DMS 273 treated with DMSO at 0.1 percent for 48 hours (cell line): ENCODE results near the gene LYSMD4.

Source experiments
- DNase-seq: peaks from one replicate; lab custom pipeline; 2025; lab: John Stamatoyannopoulos, UW

The LYSMD4 gene

DNA sequence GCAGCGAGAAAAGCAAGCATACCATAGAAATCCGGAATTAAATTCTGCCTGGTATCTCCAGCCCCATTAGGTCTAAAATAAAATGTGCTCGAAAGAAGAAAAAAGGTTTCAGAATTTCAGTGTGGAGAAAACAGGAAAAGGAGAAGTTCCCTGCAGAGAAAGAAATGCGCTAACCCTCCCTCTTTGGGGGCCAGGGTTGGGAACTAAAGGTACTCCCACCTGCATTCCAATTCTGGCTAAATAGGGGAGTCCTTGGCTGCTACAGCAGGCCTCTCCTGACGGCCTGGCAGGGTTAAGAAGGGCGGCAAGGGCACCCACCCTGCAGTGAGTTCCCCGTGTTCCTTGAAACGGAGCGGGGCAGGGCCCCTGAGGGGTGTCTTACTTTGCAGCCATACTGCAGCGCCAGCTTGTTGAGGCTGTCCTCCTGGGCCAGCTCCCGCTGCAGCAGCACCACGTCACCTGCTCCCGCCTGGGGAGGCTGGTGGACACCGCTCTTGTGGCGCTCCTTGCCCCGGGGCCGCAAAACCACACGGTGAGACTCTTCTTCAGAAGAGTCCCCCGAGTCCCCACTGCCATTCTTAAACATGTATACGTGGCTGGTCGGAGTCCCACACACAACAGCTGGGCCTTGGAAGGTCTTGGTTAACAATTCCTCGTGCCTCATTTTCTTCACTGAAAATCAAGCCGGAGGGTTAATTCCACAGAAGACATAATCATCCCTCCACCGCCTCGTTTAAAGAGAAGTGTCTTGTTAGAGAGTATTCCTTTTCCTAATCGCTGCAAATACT, 1.7 kb downstream of the LYSMD4 start:
- DNase-seq = no peak

DNA sequence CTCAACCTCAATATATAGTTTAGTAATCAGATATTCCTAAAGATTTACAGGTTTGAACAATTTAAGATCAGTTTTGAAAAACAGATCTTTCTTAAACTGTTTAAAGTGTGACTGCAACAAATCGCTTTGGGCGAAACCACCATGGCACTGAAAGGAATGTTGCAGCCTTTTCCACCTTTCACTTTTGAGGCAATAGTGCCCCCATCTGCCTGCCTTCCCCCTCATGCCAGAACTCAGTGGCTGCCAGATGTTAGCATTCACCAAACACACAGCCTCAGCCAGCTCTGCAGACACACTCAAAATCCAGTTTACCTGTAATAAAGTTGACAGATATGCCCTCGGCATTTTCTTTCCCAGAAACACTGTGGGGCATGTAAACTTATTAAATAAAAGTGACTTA, 3.3 kb downstream of the LYSMD4 start:
- DNase-seq = no peak

DNA sequence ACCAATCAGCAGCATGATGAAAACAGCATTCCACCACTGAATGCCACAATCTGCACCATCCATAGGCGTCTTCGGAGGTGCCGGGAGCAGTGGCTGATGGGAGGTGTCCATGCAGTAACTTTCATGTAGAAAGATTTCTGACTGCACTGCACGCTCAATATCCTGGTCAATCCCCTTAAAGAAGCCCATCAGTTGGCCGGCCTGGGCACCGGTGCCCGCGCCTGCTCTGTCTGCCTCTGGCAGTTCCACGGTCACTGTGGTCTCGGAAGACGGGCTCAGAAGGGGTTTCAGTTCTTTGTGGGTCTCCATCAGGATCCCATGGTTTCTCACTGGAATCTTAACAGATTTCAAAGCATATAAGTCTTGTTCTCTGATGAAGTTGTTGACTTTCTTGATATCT, 3.9 kb downstream of the LYSMD4 start:
- DNase-seq = no peak

DNA sequence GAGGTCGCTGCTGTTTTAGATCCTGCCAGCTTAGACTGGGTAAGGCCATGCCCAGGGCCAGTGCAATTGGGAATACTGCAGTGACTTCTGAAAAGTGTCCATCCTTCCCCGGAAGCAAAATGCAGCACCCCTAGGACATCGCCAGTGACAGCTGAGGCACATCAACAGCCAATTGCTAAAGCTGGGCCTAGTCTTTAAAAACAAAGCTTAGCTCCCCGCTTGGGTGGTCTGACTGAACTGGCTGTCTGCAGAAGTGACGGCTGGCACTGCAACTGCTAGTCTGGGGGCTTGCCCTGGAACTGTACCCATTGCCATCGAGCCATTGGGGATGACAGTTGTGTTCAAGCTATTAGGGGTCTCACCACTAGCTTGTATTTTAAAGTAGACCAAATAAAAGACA, 4.3 kb downstream of the LYSMD4 start:
- DNase-seq = no peak

DNA sequence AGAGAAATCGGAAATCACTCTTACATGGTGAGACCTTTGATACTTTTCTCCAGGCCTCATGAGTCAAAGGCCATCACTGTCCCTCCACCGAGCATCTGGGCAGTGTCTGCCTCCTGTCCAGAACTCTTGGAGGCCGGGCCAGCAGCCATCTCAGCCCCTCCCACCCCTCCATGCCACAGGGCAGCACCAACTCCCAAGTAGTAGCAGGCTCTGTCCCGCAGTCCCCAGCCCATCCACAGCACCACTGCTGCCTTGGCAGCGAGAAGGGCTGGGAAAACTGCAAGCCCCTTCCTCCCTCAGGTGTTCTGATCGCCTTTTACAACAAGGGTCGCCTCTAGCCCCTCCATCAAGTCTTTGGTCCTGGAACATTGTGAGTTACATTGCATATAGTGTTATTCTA, 5.5 kb downstream of the LYSMD4 start:
- DNase-seq = no peak

DNA sequence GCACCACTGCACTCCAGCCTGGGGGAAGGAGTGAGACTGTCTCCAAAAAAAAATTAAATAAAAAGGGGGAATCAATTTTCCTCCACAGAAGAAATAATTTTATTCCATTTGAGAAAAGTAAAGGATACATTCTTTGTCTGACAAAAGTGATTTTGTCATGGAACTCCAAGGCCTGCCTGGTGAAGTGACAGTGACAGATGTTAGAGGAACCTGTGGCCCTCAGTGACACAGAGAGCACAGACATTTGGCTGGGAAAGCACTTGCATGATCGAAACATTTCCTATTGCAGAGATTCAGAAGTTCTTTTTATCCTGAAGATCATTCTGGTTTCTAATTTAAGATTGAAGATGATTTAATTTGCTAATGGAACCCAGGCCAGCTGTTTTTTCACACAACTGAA, 5.9 kb downstream of the LYSMD4 start:
- DNase-seq = no peak

- DNase-seq = no peak
Observed at GRCh38 chr15:99726333-99726732, 6.9 kb downstream of the LYSMD4 start.

- DNase-seq = no peak
Observed at GRCh38 chr15:99722406-99722805, 10.8 kb downstream of the LYSMD4 start.

DNA sequence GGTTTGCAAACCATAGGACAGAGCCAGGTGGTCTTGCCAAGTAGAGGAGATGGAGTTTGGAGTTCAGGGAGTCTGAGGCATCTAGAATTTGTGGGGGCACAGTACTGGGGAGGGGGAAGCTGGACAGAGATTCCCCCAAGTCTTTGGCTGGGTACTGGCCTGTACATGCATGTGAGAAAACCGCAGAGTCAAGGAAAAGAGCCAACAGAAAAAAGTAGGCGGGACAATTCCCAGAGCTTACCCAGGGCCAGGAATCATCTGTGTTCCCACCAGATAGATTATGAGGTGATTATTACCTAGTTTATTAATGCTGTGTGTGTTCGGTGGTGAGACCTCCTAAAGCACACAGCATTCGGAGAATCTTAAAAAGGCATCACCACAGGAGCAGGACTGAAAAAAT, 11.3 kb downstream of the LYSMD4 start:
- no peak for DNase-seq

- DNase-seq = no peak
Observed at GRCh38 chr15:99721104-99721778, 12.0 kb downstream of the LYSMD4 start.

GRCh38 chr15:99720533-99720932, 12.7 kb downstream of the LYSMD4 start:
- no peak for DNase-seq

DNA sequence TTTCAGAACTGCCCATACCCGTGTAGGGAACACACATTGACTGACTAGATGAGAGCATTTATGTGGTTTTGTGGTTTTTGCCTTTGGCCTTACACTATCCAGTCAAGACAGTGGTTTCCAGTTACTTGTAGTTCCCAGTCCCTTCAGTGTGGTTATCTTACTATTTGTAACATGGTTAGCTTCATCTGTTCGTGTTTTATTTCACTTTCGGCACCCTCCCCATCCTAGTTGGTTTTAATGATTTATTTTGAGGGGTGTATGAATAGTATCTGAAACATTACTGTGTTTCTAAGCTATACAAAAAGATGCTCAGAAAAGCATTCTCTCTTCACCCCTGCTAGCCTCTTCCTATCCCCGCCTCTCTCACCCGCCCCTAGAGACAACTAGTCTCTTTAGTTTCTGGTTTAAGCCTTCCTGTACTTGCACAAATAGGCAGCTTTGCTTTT, 14.1 kb downstream of the LYSMD4 start:
- DNase-seq = no peak

- no peak for DNase-seq
Observed at GRCh38 chr15:99718421-99718820, 14.8 kb downstream of the LYSMD4 start.

DNA sequence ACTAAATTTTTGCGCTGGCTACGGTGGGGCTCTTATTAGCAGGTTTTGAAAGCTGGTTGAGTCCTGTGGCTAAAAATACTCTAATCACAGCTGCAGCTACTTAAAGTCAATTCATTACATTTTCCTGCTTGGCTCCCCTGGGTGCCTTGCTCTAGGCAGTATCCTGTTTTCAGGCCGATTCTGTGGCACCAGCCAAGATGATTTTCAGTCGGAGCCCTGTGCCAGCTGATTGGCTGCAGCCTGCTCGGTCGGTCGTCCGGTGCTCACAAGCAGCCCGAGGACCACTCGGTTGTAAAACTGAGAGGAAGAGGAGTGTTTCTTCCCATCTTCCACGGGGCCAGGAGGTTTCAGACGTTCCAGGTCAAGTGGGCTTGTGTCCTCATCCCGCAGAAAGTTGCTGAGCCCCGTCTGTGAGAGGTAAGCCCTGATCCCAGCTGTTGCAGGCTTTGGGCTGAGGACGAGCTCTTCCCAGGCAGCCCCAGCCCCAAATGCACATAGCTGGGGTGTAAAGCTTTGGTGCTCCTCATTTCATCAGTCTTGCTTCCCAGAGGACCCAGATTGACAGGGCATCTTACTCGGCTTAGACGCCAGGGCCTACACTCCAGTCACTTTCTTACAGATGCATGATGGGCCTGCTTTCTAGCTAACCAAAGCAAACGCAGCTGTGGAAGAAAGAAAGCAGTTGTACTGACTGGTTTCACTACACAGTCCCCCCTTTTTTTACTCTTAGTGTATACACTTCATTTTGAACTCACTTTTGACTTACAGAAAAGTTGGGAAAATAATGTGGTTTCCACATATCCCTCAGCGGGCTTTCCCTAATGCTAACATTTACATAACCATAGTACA, 15.9 kb downstream of the LYSMD4 start:
- DNase-seq = no peak

DNA sequence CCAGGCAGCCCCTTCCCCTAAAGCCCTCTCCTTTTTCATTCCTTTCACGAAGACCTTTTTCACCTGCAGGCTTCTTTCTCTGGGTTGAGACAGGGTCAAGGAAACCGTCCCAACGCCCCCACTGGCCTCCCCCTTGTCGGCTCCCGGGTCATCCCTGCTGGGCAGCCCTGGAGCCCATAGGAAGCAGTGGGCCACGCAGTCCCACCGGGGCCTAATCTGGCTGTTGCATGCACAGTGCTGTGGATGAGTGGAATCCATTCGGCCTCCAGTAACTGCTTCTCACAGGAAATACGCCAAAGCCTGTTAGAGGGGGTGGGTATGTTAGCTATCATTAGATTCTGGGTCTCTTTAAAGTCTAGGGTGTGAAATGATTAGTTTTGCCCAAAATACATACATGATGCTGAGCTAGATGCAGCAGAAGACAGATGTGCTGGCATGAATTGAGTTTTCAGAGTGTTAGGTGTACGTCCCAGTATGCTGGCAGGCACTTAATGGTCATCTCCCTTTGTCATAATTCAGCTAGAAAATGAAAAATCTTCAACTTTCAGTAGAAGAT, 16.6 kb downstream of the LYSMD4 start:
- no peak for DNase-seq

DNA sequence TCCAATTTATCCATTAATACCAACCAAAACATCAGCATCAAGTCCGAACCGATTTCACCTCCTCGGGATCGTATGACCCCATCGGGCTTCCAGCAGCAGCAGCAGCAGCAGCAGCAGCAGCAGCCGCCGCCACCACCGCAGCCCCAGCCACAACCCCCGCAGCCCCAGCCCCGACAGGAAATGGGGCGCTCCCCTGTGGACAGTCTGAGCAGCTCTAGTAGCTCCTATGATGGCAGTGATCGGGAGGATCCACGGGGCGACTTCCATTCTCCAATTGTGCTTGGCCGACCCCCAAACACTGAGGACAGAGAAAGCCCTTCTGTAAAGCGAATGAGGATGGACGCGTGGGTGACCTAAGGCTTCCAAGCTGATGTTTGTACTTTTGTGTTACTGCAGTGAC, 20.8 kb downstream of the LYSMD4 start:
- DNase-seq = no peak

GRCh38 chr15:99711625-99712024, 21.6 kb downstream of the LYSMD4 start:
- no peak for DNase-seq

GRCh38 chr15:99709243-99709986, 23.8 kb downstream of the LYSMD4 start:
- DNase-seq = no peak

GRCh38 chr15:99708563-99708962, 24.7 kb downstream of the LYSMD4 start:
- DNase-seq = no peak

DNA sequence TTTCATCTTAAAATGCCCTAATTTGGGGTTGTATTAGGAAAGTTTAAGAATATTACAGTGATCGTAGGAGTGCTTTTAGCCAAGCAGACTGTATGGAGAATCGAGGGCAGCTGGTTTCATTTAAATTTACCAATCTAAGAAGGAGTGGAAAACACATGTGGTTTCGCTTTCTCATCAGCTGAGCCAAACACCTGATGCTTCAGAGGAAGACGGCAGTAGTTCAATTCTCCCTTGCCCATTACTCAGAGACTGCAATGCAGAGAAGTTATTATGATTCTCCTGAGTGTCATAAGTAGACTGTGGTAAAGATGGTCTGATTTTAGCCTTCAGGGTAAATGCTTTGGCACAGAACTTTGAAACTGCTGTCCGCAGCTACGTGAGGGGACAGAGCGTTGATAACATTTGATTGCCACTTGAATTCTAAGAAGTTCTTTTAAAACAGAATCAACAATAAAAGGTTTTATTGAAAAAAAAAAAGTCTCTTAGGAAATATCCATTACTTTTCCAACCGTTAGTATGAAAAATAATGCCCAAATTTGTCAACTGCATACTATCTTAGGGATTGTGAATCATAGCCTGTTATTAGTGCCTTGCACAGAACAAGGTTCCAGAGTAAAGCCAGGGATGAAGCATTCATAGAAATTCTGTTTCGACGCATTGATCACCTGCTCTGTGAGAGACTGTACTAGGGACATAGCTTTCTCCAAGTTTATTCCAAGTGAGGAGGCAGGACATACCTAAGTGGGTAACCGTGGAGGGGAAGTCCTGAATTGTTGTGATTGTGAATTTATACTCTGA, 25.6 kb downstream of the LYSMD4 start:
- DNase-seq = no peak
